Calu3 (cell line): ENCODE data around the gene C1orf122. TPM values are rescaled to one million over a fixed set of nuclear protein-coding genes. Genes with fewer than 3 reads are reported as not detected.

Experiments
- BruUV-seq: library from RNA; stranded (reverse); fragments of 400-500 nt; replicated peaks from 2 replicates; lab custom pipeline; 2021; lab: Mats Ljungman, UMichigan
- CTCF ChIA-PET: fragments of 300-600 bp; sonication (Branson Sonifier 250); formaldehyde crosslinking; loops from one replicate; lab custom pipeline; 2022; ENCODE audit warnings: antibody characterized with exemption; lab: Charles Lee
- DNase-seq: peaks from one replicate; pipeline ENCODE4 v3.0.0; 2022
- H3K27ac Mint-ChIP-seq: one replicate; pipeline ENCODE4 v1.8.0; 2022; ENCODE audit warnings: mixed read lengths; ENCODE audit not compliant: unreplicated experiment
- H3K27me3 Mint-ChIP-seq: one replicate; pipeline ENCODE4 v1.8.0; 2022; ENCODE audit warnings: mixed read lengths; ENCODE audit not compliant: unreplicated experiment
- H3K36me3 Mint-ChIP-seq: one replicate; pipeline ENCODE4 v1.8.0; 2022; ENCODE audit warnings: mild to moderate bottlenecking, moderate library complexity, mixed read lengths; ENCODE audit not compliant: insufficient read depth, unreplicated experiment
- H3K4me1 Mint-ChIP-seq: one replicate; pipeline ENCODE4 v1.8.0; 2022; ENCODE audit warnings: mild to moderate bottlenecking, low read depth, mixed read lengths; ENCODE audit not compliant: unreplicated experiment
- H3K4me3 Mint-ChIP-seq: one replicate; pipeline ENCODE4 v1.8.0; 2022; ENCODE audit warnings: mild to moderate bottlenecking, low read depth, moderate library complexity, mixed read lengths; ENCODE audit not compliant: unreplicated experiment
- H3K9me3 Mint-ChIP-seq: one replicate; pipeline ENCODE4 v1.8.0; 2022; ENCODE audit warnings: low read depth, mixed read lengths; ENCODE audit not compliant: unreplicated experiment
- intact Hi-C: fragments of 100-400 bp; cut with micrococcal nuclease; formaldehyde crosslinking; loops from one replicate; pipeline ENCODE4 v1.10.0; 2022; ENCODE audit not compliant: unreplicated experiment
- total RNA-seq: library from RNA; stranded (reverse); gene quantifications from 2 replicates; pipeline ENCODE4 v1.2.3, GENCODE V29; 2022
- TF ChIP-seq, protein P1 (sequence below): fragments of 200-600 bp; IDR thresholded peaks from one replicate; pipeline ENCODE4 v1.8.0; 2022; ENCODE audit warnings: antibody characterized with exemption; ENCODE audit not compliant: unreplicated experiment

Gene C1orf122
- total RNA-seq, 1 experiment from 2014 or later = 41.3 TPM

DNA sequence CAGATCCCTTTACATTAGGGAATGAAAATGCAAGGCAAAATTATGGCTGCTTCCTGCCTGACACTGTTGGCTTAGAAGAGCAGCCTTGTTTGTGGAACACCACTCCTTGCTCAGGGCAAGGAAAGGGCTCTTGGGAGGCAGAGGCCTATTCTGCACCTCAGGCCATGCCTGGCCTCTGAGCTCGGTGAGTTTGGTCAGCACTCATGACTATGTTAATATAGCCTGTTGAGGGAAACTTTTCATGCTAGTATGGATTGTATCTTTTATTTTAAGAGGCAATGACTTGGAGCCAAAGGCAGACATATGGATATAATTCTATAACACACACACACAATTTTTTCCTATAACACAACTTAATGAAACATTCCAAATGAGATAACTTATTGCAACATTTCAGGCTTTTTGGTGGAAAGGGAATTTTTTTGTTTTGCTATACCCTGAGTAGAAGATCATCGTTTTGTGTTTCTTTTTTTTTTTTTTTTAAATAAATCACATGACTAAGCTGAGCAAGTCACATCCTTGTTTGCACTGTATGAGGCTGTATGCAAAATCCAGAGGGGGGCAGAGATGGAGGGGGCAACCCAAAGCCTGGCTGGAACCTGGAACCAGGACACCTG lies 6.0 kb downstream of the C1orf122 start:
- peaks cover 13% of the 10 kb centered on the region for H3K4me1 Mint-ChIP-seq
- BruUV-seq = no TSS peak
- H3K27me3 Mint-ChIP-seq = no peaks in the 10 kb centered on the region
- peaks cover 31% of the 10 kb centered on the region for H3K36me3 Mint-ChIP-seq
- no peak for DNase-seq
- H3K9me3 Mint-ChIP-seq = no peaks in the 10 kb centered on the region
- TF ChIP-seq, protein P1, sequence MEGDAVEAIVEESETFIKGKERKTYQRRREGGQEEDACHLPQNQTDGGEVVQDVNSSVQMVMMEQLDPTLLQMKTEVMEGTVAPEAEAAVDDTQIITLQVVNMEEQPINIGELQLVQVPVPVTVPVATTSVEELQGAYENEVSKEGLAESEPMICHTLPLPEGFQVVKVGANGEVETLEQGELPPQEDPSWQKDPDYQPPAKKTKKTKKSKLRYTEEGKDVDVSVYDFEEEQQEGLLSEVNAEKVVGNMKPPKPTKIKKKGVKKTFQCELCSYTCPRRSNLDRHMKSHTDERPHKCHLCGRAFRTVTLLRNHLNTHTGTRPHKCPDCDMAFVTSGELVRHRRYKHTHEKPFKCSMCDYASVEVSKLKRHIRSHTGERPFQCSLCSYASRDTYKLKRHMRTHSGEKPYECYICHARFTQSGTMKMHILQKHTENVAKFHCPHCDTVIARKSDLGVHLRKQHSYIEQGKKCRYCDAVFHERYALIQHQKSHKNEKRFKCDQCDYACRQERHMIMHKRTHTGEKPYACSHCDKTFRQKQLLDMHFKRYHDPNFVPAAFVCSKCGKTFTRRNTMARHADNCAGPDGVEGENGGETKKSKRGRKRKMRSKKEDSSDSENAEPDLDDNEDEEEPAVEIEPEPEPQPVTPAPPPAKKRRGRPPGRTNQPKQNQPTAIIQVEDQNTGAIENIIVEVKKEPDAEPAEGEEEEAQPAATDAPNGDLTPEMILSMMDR = no peak
- no peak overlapping the region for H3K4me3 Mint-ChIP-seq
- H3K27ac Mint-ChIP-seq = no peak overlapping the region
- intact Hi-C loops = no loop called here
- CTCF ChIA-PET = no interaction called here

DNA sequence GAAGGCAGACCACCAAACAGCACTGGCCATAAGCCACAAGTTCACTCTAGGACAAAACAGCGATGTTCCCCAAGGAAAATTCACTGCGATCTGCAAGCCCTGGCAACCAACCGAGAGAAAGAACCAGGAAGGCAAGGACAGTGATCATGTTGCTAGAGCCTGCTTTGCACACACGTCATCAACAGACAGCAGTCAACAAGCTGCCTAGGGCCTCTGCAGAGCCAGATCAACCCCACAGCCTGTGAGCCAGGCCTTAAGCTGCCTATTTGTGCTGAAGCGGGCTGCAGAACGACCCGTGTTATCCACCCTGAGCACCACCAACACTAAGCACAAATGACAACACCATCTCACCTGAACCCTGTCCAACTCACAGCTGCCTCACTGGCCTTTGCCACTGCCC lies 6.7 kb downstream of the C1orf122 start:
- Mint-ChIP-seq H3K4me3 (no peak overlapping the region), H3K4me1 (peaks cover 7% of the 10 kb centered on the region), H3K27ac (no peak overlapping the region), H3K9me3 (no peaks in the 10 kb centered on the region), H3K27me3 (no peaks in the 10 kb centered on the region), H3K36me3 (peaks cover 28% of the 10 kb centered on the region)
- intact Hi-C loops = no loop called here
- CTCF ChIA-PET = no interaction called here
- TF ChIP-seq, protein P1 = no peak
- DNase-seq = no peak
- BruUV-seq = no TSS peak

DNA sequence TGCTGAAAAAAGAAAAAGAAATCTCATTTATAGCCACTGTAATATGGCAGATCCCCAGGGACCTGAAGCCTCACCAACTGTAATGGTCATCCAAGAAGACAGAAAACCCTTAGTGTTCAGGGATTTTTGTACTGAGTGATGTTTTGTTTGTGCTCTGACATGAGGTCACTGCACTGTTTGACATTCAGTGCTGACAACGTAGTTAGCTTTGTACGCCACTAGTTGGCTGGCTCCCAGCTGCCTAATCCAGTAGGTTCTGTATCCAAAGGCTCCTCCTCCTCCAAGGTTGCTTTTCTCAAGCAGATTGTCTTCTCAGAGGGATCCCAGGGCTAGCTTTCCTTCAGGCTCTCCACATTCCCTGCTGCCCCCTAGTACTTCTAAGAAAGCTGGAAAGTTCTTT lies 9.9 kb downstream of the C1orf122 start:
- intact Hi-C loops = no loop called here
- Mint-ChIP-seq H3K9me3 (no peaks in the 10 kb centered on the region), H3K4me1 (no peaks in the 10 kb centered on the region), H3K36me3 (peaks cover 29% of the 10 kb centered on the region), H3K4me3 (no peak overlapping the region), H3K27ac (no peak overlapping the region), H3K27me3 (no peaks in the 10 kb centered on the region)
- BruUV-seq = no TSS peak
- TF ChIP-seq, protein P1 = no peak
- CTCF ChIA-PET = no interaction called here
- no peak for DNase-seq

DNA sequence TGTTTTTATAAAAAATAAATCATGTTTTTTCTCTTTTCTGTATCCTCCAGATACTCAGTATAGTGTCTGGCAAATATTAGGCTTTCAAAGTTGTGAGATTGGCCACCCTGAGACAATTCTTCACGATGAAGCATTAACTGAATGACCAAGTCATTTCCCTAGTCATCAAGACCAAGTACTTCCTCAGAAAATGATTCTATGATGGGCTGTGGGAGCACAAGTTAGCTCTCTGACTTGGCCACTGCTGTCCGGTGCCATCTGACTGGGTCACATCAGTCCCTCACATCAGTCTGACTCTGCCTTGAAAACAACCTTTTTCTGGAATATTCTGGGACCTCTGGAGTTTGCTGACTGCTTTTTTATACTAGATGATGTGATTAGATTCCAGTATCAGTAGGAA lies 13.9 kb downstream of the C1orf122 start:
- H3K27me3 Mint-ChIP-seq = no peaks in the 10 kb centered on the region
- TF ChIP-seq, protein P1 = no peak
- H3K4me1 Mint-ChIP-seq = no peaks in the 10 kb centered on the region
- peaks cover 30% of the 10 kb centered on the region for H3K36me3 Mint-ChIP-seq
- intact Hi-C loops = no loop called here
- no peak for DNase-seq
- H3K27ac Mint-ChIP-seq = no peak overlapping the region
- no peak overlapping the region for H3K4me3 Mint-ChIP-seq
- no peaks in the 10 kb centered on the region for H3K9me3 Mint-ChIP-seq
- CTCF ChIA-PET = no interaction called here
- no TSS peak for BruUV-seq
